MCF 10A (cell line): Measurements from ENCODE around the gene GPRIN1. TPM values are rescaled to one million over a fixed set of nuclear protein-coding genes. Genes with fewer than 3 reads are reported as not detected.

Experiments
- BruUV-seq: library from RNA; stranded (reverse); fragments of 400-500 nt; replicated peaks from 2 replicates; lab custom pipeline; 2021; lab: Mats Ljungman, UMichigan
- CTCF ChIA-PET: fragments of 300-600 bp; sonication (Branson Sonifier 250); formaldehyde crosslinking; extraction: SDS; loops from one replicate; lab custom pipeline; 2021; ENCODE audit warnings: antibody characterized with exemption, inconsistent platforms; lab: Yijun Ruan, JAX
- POLR2A ChIA-PET: fragments of 300-600, 350-650 bp; sonication (Branson Sonifier 250); formaldehyde crosslinking; extraction: SDS; loops from one replicate; lab custom pipeline; 2020; ENCODE audit warnings: antibody characterized with exemption, inconsistent platforms; lab: Yijun Ruan, JAX
- DNase-seq: peaks from one replicate; pipeline ENCODE4 v3.0.0-alpha.2; 2018; ENCODE audit not compliant: unreplicated experiment
- H3K27ac Mint-ChIP-seq: one replicate; pipeline ENCODE4 v1.8.0; 2022; ENCODE audit warnings: mild to moderate bottlenecking, low read depth, mixed read lengths; ENCODE audit not compliant: unreplicated experiment
- H3K27me3 Mint-ChIP-seq: one replicate; pipeline ENCODE4 v1.8.0; 2022; ENCODE audit warnings: mixed read lengths; ENCODE audit not compliant: insufficient read depth, unreplicated experiment
- H3K36me3 Mint-ChIP-seq: one replicate; pipeline ENCODE4 v1.8.0; 2022; ENCODE audit warnings: mild to moderate bottlenecking, moderate library complexity, mixed read lengths; ENCODE audit not compliant: insufficient read depth, unreplicated experiment
- H3K4me1 Mint-ChIP-seq: one replicate; pipeline ENCODE4 v1.8.0; 2022; ENCODE audit warnings: mixed read lengths; ENCODE audit not compliant: insufficient read depth, unreplicated experiment
- H3K4me3 Mint-ChIP-seq: one replicate; pipeline ENCODE4 v1.8.0; 2022; ENCODE audit warnings: mild to moderate bottlenecking, moderate library complexity, mixed read lengths; ENCODE audit not compliant: unreplicated experiment
- H3K9me3 Mint-ChIP-seq: one replicate; pipeline ENCODE4 v1.8.0; 2022; ENCODE audit warnings: mixed read lengths; ENCODE audit not compliant: unreplicated experiment
- CTCF ChIP-seq: fragments of 200-600 bp; IDR thresholded peaks from one replicate; pipeline ENCODE4 v1.8.0; 2022; ENCODE audit warnings: antibody characterized with exemption, mild to moderate bottlenecking; ENCODE audit not compliant: unreplicated experiment
- intact Hi-C: fragments of 100-400 bp; cut with micrococcal nuclease; formaldehyde crosslinking; loops from 2 replicates; pipeline ENCODE4 v1.14.1; 2022
- total RNA-seq: library from RNA; stranded (reverse); gene quantifications from 2 replicates; pipeline ENCODE4 v1.2.3, GENCODE V29; 2022

Gene GPRIN1
- total RNA-seq, 1 experiment from 2014 or later, result 3.0 TPM

- no TSS peak for BruUV-seq
- intact Hi-C loops, result no loop called here
- Mint-ChIP-seq H3K36me3 (no peaks in the 10 kb centered on the region), H3K27ac (no peak overlapping the region), H3K4me3 (no peak overlapping the region), H3K4me1 (peaks cover 22% of the 10 kb centered on the region), H3K27me3 (peaks cover 17% of the 10 kb centered on the region), H3K9me3 (no peaks in the 10 kb centered on the region)
- no peak for TF ChIP-seq CTCF
- ChIA-PET CTCF (interaction anchor here (0.8 kb wide), 1 partner anchor 14 kb away, joined by 3 read pairs; no protein-coding TSS in a partner anchor), POLR2A (interaction anchor here (1.4 kb wide), 1 partner anchor 19 kb away, joined by 4 read pairs; the partner anchor contains the start of gene TSPAN17)
- DNase-seq, result no peak
Measured at GRCh38 chr5:176627582-176627981, 17.6 kb upstream of the GPRIN1 start.

- Mint-ChIP-seq H3K27ac (no peak overlapping the region), H3K4me1 (peaks cover 19% of the 10 kb centered on the region), H3K27me3 (peaks cover 17% of the 10 kb centered on the region), H3K9me3 (no peaks in the 10 kb centered on the region), H3K4me3 (no peak overlapping the region), H3K36me3 (no peaks in the 10 kb centered on the region)
- CTCF ChIA-PET, result interaction anchor here (0.8 kb wide), 1 partner anchor 15 kb away, joined by 3 read pairs; no protein-coding TSS in a partner anchor
- no peak for DNase-seq
- no TSS peak for BruUV-seq
- intact Hi-C loops, result no loop called here
- POLR2A ChIA-PET, result interaction anchor here (1.4 kb wide), 1 partner anchor 20 kb away, joined by 4 read pairs; the partner anchor contains the start of gene TSPAN17
- no peak for TF ChIP-seq CTCF
Measured at GRCh38 chr5:176626876-176627236, 16.9 kb upstream of the GPRIN1 start.

GRCh38 chr5:176625966-176626875 is 16.3 kb upstream of the GPRIN1 start:
- Mint-ChIP-seq H3K27ac (no peak overlapping the region), H3K4me3 (no peak overlapping the region), H3K36me3 (no peaks in the 10 kb centered on the region), H3K4me1 (peaks cover 16% of the 10 kb centered on the region), H3K27me3 (peaks cover 11% of the 10 kb centered on the region), H3K9me3 (no peaks in the 10 kb centered on the region)
- TF ChIP-seq CTCF, result no peak
- CTCF ChIA-PET, result interaction anchor here (0.8 kb wide), 1 partner anchor 15 kb away, joined by 3 read pairs; no protein-coding TSS in a partner anchor
- BruUV-seq, result no TSS peak
- peak; percentile 71 for DNase-seq
- POLR2A ChIA-PET, result interaction anchor here (0.8 to 1.4 kb wide), 3 partner anchors 21 to 725 kb away, joined by 3 to 4 read pairs (median 4); partner anchors contain the start of genes LMAN2 and TSPAN17
- intact Hi-C loops, result no loop called here

- intact Hi-C loops, result no loop called here
- CTCF ChIA-PET, result interaction anchor here (0.6 to 1.1 kb wide), 3 partner anchors 21 to 765 kb away, joined by 4 to 7 read pairs (median 5); partner anchors contain the start of gene TSPAN17
- Mint-ChIP-seq H3K36me3 (no peaks in the 10 kb centered on the region), H3K27me3 (peaks cover 9% of the 10 kb centered on the region), H3K4me3 (no peak overlapping the region), H3K27ac (no peak overlapping the region), H3K9me3 (no peaks in the 10 kb centered on the region), H3K4me1 (peaks cover 16% of the 10 kb centered on the region)
- no TSS peak for BruUV-seq
- no peak for DNase-seq
- TF ChIP-seq CTCF, result no peak
- POLR2A ChIA-PET, result interaction anchor here (0.6 to 1.0 kb wide), 4 partner anchors 21 to 726 kb away, joined by 3 to 4 read pairs (median 3); partner anchors contain the start of genes LMAN2 and TSPAN17
Measured at GRCh38 chr5:176625512-176625911, 15.6 kb upstream of the GPRIN1 start.
